Sigmoid colon (tissue), 7 donors: ENCODE measurements around the gene CLEC19A. TPM values are rescaled to one million over a fixed set of nuclear protein-coding genes. Genes with fewer than 3 reads are reported as not detected.

ENCODE experiments used
- DNase-seq: peaks from one replicate; pipeline ENCODE4 v3.0.0-alpha.2; 2019
- H3K27ac ChIP-seq, 4 donors: fragments of 200-600 bp; sonication (generic); one replicate each; pipeline ENCODE4 v1.5.1; 2016 to 2019; ENCODE audit warnings: mild to moderate bottlenecking in 1 of 4
- H3K27me3 ChIP-seq, 3 donors: fragments of 200-600 bp; sonication (generic); one replicate each; pipeline ENCODE4 v1.5.1; 2019; ENCODE audit warnings: mild to moderate bottlenecking in 1 of 3
- H3K36me3 ChIP-seq, 4 donors: fragments of 200-600 bp; sonication (generic); one replicate each; pipeline ENCODE4 v1.5.1; 2016 to 2019
- H3K4me1 ChIP-seq, 4 donors: fragments of 200-600 bp; sonication (generic); one replicate each; pipeline ENCODE4 v1.5.1; 2017 to 2019
- H3K4me3 ChIP-seq, 4 donors: fragments of 200-600 bp; sonication (generic); one replicate each; pipeline ENCODE4 v1.5.1; 2017 to 2019; ENCODE audit warnings: mild to moderate bottlenecking in 2 of 4, moderate library complexity in 1 of 4
- H3K9me3 ChIP-seq, 4 donors: fragments of 200-600 bp in 3 of 4; sonication (generic) in 3 of 4; one replicate each; pipeline versions ENCODE4 v1.5.1 to v1.6.1; 2013 to 2019
- CTCF ChIP-seq, 4 experiments: fragments of 450-650 bp in 3 of 4; fragments of 200-600 bp in 1 of 4; IDR thresholded peaks; one replicate each; pipeline ENCODE4 v1.5.1; 2016 to 2019; ENCODE audit warnings: antibody characterized with exemption in 4 of 4, mild to moderate bottlenecking in 3 of 4, moderate library complexity in 2 of 4
- EP300 ChIP-seq, 4 donors: sonication (generic); formaldehyde crosslinking; IDR thresholded peaks; one replicate each; pipeline ENCODE4 v1.6.1; 2017; ENCODE audit warnings: antibody characterized with exemption in 4 of 4
- POLR2A ChIP-seq, 2 donors: fragments of 450-650 bp; IDR thresholded peaks; one replicate each; pipeline ENCODE4 v1.6.1; 2016; ENCODE audit warnings: antibody characterized with exemption in 2 of 2, mild to moderate bottlenecking in 2 of 2, moderate library complexity in 2 of 2
- POLR2AphosphoS5 ChIP-seq, 4 donors: sonication (generic); formaldehyde crosslinking; IDR thresholded peaks; one replicate each; pipeline ENCODE4 v1.6.1; 2017; ENCODE audit warnings: antibody characterized with exemption in 4 of 4
- WGBS, 2 donors: extraction: QIAGEN DNeasy Blood & Tissue Kit; methylation state at CpG; one replicate each; pipeline ENCODE4 v1.1.7; 2013; 5-methylcytosine and 5-hydroxymethylcytosine counted together
- intact Hi-C: fragments of 100-400 bp; cut with DNase I; formaldehyde crosslinking; loops from one replicate; pipeline ENCODE4 v1.15.1; 2023
- polyA plus RNA-seq, 3 donors: library from polyadenylated mRNA; stranded (reverse); fragments of 200-250 nt; gene quantifications; one replicate each; pipeline ENCODE4 v1.2.3, GENCODE V29; 2013
- total RNA-seq, 4 donors: library from RNA; depleted of rRNA; stranded (reverse); fragments of >200 nt; gene quantifications; one replicate each; pipeline ENCODE4 v1.1.0, GENCODE V29; 2016
- donor health status: healthy with polysubstance abuse.
- donor health status: Bipolar disorder and iron deficiency.
- donor health status: healthy.

The CLEC19A gene
- total and polyA plus RNA-seq, 7 donors = not detected

- no peak for DNase-seq
- 92 to 95% methylated on average over 13 of the region's 13 CpGs for WGBS, 2 donors
- Histone ChIP-seq H3K27ac (peak overlapping the region in 1 of 4 donors; percentile 8), H3K4me1 (no peaks in the 10 kb centered on the region), H3K9me3 (peaks cover 0 to 7% (median 1%) of the 10 kb centered on the region in 4 donors), H3K36me3 (no peaks in the 10 kb centered on the region), H3K4me3 (no peak overlapping the region), H3K27me3 (no peaks in the 10 kb centered on the region)
- TF ChIP-seq POLR2A (IDR thresholded peaks at IDR 0.05) (no peak), CTCF (IDR thresholded peaks at IDR 0.05) (no peak), EP300 (IDR thresholded peaks at IDR 0.05) (no peak), POLR2AphosphoS5 (IDR thresholded peaks at IDR 0.05) (no peak)
- intact Hi-C loops = no loop called here
Measured at GRCh38 chr16:19239511-19240155, 45.9 kb upstream of the CLEC19A start.

GRCh38 chr16:19240494-19240893 lies 45.0 kb upstream of the CLEC19A start:
- Histone ChIP-seq H3K4me1 (no peaks in the 10 kb centered on the region), H3K27ac (no peak overlapping the region), H3K27me3 (no peaks in the 10 kb centered on the region), H3K9me3 (peaks cover 0 to 3% (median 1%) of the 10 kb centered on the region in 4 donors), H3K36me3 (no peaks in the 10 kb centered on the region), H3K4me3 (no peak overlapping the region)
- DNase-seq = no peak
- intact Hi-C loops = no loop called here
- TF ChIP-seq POLR2A (IDR thresholded peaks at IDR 0.05) = no peak
- TF ChIP-seq CTCF (IDR thresholded peaks at IDR 0.05) = no peak
- TF ChIP-seq POLR2AphosphoS5 (IDR thresholded peaks at IDR 0.05) = no peak
- TF ChIP-seq EP300 (IDR thresholded peaks at IDR 0.05) = no peak
- 96 to 97% methylated on average over 7 of the region's 7 CpGs for WGBS, 2 donors

- Histone ChIP-seq H3K4me3 (no peak overlapping the region), H3K27me3 (no peaks in the 10 kb centered on the region), H3K27ac (no peak overlapping the region), H3K36me3 (no peaks in the 10 kb centered on the region), H3K9me3 (peaks cover 0 to 3% (median 0%) of the 10 kb centered on the region in 4 donors), H3K4me1 (no peaks in the 10 kb centered on the region)
- WGBS, 2 donors = 93 to 95% methylated on average over 11 of the region's 11 CpGs
- TF ChIP-seq EP300 (IDR thresholded peaks at IDR 0.05) (no peak), POLR2AphosphoS5 (IDR thresholded peaks at IDR 0.05) (no peak), CTCF (IDR thresholded peaks at IDR 0.05) (no peak), POLR2A (IDR thresholded peaks at IDR 0.05) (no peak)
- no peak for DNase-seq
- intact Hi-C loops = no loop called here
Measured at GRCh38 chr16:19241512-19241911, 44.0 kb upstream of the CLEC19A start.

- Histone ChIP-seq H3K4me3 (no peak overlapping the region), H3K27me3 (no peaks in the 10 kb centered on the region), H3K27ac (no peak overlapping the region), H3K36me3 (no peaks in the 10 kb centered on the region), H3K9me3 (no peaks in the 10 kb centered on the region), H3K4me1 (no peaks in the 10 kb centered on the region)
- DNase-seq = no peak
- TF ChIP-seq EP300 (IDR thresholded peaks at IDR 0.05) = no peak
- TF ChIP-seq POLR2A (IDR thresholded peaks at IDR 0.05) = no peak
- TF ChIP-seq CTCF (IDR thresholded peaks at IDR 0.05) = no peak
- intact Hi-C loops = no loop called here
- WGBS, 2 donors = 55 to 69% methylated on average over 1 of the region's 1 CpG
Measured at GRCh38 chr16:19242186-19242585, 43.3 kb upstream of the CLEC19A start.
